GM19324 (cell line): ENCODE data around the gene EIF2B1.

ENCODE experiments used
- ATAC-seq: cut with Tn5 transposase; IDR thresholded peaks from one replicate; pipeline ENCODE4 v1.9.1; 2021; ENCODE audit warnings: mild to moderate bottlenecking, moderate library complexity; ENCODE audit not compliant: unreplicated experiment, low FRiP score

The EIF2B1 gene

DNA sequence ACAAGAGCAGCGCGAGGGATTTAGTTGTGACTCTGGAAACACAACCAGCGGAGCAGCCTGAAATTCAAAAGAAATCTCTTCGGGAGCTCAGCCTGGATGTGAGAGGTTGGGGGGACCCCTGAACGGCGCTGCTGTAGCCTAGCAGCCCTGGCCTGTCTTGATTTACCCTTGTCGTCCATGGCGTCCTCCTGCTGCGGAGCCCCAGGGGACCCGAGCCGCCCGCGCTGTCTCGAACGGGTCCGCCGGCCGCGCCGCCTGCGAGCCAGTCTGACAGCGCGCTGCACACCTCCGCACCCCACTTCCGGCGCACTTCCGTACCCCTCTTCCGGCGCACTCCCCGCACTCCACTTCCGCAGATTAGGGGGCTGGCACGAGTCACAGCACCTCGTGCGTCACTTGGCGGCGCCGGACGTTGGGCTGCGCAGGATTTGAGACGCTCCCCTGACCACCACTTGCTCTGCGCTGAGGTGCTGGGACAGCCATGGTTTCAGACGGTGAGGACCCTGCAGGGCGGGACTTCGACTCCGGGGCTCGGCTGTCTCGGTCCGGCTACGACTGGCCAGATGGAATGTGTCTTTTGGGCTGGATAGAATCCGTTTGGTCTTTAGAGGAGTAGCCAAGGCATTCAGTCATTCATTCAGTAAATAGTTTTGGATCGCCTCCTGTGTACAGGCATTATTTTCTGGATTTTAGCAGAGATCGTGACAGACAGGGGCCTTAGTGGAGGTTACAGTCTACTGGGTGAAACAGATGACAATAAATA lies at the start of gene EIF2B1, which contains the start of gene GTF2H3:
EIF2B1 (minus strand) TSS at position 308 of the 763 bp plus-strand sequence; CDS start at position 179, 129 bp downstream.
GTF2H3 (plus strand) TSS at position 451 of the 763 bp plus-strand sequence; CDS start at position 482, 31 bp downstream.
- peak; percentile 95 for ATAC-seq

DNA sequence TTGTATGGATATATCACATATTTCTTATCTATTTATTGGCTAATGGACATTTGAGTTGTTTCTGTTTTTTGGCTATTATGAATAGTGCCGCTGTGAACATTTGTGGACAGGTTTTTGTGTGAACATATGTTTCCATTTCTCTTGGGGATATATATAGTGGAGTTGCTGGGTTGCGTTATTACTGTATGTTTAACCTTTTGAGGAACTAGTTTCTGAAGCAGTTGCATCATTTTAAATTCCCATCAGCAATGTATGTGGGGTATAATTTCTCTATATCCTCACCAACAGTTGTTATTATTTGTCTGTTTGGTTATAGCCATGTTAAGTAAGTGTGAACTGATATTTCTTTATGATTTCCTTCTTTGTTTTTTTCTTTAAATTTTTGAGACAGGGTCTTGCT lies 48.1 kb upstream of the EIF2B1 start:
- no peak for ATAC-seq

DNA sequence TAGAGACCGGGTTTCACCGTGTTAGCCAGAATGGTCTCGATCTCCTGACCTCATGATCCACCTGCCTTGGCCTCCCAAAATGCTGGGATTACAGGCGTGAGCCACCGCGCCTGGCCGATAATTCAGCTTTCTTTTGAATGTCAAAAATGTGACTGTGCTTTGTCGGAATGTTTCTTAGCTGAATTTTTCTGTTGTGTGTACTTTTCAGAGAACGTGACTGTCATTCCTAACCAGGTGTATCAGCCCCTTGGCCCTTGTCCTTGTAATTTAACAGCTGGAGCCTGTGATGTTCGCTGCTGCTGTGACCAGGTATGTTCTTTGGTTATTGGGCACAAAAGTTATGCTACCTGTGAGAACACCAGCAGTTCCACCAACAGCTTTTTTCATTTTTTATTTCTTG lies 45.5 kb upstream of the EIF2B1 start:
- no peak for ATAC-seq

DNA sequence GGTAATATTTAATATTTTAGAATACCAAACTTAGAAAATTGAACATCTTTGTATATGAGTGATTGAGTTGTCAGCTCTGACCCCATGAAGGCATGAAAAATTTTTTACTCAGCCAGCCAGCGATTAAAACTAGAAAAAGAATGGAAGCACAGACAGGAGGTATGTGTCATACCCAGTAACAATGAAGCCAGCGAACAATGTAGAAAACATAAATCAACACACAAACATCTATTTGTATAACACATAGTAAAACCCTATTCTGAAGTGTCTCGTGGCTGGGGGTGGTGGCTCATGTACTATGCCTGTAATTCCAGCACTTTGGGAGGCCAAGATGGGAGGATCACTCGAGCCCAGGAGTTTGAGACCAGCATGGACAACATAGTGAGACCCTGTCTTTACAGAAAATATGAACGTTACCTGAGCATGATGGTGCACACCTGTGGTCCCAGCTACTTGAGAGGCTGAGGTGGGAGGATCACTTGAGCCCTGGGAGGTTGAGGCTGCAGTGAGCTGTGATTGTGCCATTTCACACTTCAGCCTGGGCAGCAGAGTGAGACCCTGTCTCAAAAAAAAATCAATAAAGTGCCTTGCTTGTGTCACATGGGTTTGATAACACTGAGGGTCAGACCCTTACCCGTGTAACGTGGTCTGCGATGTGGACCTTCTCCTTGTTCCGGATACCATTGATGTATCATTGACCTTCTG lies 43.3 kb upstream of the EIF2B1 start:
- no peak for ATAC-seq

DNA sequence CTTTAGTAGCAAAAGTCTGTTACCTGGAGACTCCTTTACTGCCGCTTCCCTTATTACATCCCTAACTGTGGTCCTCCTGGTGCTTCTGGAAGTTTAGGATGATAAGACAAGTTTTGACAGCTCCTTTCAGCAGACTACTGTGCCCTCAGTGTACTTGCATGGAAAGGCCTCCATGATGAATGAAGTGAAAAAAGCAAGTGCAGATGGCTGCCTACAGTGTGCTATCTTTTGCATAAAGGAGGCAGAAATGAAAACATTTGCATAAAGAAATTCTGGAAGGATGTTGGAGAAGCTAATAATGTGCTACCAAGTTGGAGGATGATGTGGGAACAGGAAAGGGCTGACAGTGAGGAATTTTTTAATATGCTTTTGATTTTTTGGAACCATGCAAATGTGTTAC lies 42.0 kb upstream of the EIF2B1 start:
- ATAC-seq: no peak

DNA sequence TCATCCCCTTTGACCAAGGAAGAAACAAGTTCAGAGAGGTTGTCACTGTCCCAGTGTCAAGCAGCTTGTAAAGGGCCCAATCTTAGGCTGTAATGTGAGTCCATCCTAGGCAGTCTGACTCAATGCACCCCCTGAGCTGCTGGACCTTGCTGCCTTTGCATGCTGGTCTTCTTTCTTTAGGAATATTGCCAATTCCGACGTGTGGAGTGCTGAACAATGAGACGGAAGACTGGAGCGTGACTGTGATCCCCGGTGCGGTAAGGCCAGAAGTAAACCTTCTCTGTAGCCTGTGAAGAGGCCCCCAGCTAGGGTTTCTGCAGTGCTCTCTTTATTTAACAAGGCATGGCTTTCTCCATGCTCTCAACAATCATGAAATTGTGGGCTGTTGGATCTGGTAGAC lies 38.4 kb upstream of the EIF2B1 start:
- no peak for ATAC-seq

DNA sequence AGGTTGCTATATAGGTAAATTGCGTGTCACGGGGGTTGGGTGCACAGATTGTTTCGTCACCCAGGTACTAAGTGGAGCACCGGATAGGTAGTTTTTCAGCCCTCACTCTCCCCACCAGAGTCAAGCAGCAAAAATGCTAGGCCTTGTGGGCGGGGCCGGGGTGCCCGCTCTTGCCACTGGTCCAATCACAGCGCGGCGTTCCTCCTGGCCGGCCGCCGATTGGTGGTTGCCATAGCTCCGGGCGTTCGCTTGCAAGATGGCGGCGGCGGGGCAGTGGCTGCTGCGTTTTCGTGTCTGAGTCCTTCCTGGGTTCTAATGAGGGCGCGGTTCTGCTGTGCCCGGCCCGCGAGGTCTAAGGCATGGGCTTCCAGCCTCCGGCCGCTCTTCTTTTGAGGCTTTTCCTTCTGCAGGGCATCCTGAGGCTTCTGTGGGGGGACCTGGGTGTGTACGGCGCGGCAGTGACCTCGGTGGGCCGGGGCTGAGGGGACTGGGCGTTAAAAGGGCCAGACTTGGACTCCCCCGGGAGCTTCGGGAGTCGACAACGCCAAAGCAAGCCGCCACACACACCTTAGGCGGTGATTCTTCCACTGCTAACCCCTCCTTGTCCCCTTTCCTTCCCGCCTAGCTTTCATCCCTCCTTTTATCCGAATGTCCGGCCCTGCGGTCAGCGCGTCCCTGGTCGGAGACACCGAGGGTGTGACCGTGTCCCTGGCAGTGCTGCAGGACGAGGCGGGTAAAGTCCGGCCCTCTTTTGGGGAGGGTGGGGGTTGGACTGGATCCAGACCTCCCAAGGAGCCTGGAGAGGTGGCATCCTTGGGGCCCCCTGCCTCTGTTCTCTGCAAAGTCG lies 37.6 kb upstream of the EIF2B1 start, which contains the start of gene TCTN2:
TCTN2 (plus strand) TSS at position 232 of the 847 bp plus-strand sequence; CDS start at position 360, 128 bp downstream.
- ATAC-seq: peak; percentile 98

DNA sequence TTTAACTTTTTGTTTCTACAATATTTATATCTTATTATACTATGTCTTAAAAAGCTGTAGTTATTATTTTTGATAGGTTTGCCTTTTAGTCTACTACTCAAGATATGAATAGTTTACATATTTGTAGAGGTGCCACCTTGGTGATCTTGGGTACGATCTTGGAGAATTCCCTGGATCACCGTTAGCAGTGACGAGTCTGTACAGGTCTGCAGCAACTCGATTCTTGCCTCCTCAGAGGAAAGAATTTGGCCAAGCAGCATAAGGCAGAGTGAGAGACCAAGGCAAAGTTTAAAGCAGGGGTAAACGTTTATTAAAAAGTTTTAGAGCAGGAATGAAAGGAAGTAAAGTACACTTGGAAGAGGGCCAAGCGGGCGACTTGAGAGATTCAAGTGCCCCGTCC lies 34.3 kb upstream of the EIF2B1 start:
- no peak for ATAC-seq

DNA sequence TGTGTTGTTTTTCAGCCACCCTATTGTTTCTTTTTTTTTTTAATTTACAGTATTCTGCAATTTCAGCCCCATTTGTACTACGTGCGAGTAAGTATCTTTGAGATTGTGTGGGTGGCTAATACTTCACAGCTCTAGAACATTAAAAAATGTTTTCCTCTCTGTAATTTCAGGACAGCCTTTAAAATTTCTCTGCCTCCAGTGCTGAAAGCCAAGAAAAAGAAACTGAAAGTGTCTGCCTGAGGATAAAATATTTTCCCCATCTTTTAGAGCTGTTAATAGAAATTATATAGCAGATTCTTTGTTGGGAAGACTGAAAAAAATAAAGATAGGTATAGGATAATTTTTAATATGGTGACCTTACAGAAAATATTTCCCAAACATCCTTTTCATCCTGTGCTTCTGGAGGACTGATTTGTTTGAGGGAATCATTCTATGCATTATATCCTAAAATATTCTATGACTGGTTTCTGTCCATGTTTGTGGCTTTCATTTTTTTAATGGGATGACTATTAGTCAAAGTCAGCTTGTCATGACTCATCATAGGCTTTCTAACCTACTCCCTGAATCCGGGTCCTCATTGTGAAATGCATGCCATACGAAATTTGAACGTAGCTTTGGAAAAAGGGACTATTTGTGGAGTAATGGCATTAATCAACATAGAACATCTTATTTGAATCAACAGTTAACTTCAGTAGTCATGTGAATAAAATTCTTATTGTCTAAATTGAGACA lies 26.7 kb upstream of the EIF2B1 start:
- no peak for ATAC-seq

DNA sequence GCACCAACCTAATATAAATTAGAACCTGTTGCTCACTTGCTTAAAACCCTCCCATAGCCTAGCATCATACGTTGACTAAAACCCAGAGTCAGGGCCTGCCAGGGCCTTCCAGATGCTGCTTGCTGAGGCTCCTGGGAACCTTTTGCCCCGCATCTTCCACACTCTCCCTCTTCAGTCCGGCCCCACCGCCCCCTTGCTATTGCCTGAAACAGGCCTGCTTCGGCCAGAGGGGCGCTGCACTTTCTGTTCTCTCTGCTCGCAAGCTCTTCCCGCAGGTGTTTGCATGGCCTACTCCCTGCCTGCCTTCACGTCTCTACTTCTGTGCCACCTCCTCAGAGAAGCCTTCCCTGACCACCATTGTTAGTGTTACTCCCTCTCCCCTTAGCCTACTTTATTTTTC lies 23.7 kb upstream of the EIF2B1 start:
- ATAC-seq: no peak

DNA sequence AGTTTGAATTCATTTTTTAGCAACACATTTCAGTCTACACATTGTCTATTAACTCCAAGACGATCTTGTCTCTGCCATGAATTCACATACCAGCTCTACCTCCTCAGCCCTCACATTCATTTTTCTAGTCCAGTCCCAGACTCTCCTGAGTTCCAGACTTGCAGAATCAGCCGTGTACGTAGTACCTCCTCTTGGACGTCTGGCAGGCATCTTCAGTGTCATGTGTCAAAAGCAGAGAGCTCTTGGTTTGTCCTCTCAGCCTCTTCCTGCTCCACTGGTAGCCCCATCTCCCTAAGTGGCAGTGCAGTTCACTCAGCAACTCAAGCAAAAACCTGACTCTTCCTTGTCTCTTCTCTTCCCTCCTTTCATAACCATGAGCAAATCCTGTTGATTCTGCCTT lies 22.9 kb upstream of the EIF2B1 start:
- ATAC-seq: no peak

DNA sequence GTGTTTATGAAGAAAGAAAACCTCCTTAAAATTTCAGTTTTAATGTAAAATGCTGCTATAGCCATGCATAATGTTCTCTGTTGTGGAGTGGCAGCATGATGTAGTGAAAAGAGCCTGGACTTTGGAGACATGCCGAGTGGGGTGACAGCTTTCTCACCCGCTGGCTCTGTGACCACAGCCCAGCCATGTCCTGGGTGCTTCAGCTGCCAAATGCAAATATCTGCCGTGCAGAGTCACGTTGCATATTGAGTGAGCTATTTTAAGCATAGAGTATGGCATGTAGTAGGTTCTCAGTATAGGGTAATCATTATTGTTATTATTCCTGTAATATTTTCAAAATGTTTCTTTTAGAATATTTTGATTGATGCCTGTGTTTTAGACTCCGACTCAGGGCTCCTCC lies 21.9 kb upstream of the EIF2B1 start:
- ATAC-seq: peak; percentile 87

DNA sequence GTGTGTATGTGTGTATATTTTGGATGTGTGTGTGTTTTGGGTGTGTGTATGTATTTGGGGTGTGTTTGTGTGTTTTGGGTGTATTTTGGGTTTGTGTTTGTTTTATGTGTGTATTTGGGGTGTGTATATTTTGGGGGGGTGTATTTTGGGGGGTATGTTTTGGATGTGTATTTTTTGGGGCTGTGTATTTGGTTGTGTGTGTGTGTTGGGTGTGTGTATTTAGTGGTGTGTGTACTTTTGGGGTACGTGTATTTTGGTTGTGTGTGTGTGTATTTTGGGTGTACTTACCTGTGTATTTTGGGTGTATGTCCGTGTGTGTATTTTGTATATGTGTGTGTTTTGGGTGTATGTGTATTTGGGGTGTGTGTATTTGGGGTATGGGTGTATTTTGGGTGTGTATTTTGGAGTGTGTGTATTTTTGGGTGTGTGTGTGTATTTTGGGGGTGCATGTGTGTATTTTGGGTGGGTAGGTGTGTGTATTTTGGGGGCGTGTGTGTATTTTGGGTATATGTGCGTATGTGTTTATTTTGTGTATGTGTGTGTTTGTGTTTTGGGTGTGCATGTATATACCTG lies 20.7 kb upstream of the EIF2B1 start:
- ATAC-seq: no peak

DNA sequence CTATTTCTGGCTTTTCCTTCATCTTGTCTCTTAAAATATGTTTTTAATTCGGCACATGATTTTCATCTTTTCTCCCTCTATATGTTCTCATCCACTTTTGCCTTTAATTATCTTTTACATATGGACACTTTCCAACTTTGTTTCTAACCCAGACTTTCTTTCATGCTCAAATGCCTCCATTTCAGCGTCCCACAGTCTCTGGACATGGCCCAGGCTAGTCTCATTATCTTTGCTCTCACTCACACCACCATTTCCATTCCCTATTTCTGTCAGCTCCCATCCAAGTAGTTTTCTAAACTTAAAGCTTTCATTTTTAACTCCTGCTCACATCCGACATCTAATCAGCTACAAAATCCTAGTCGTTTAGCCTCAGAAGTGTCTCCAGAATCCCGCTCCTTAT lies 14.9 kb upstream of the EIF2B1 start:
- no peak for ATAC-seq

DNA sequence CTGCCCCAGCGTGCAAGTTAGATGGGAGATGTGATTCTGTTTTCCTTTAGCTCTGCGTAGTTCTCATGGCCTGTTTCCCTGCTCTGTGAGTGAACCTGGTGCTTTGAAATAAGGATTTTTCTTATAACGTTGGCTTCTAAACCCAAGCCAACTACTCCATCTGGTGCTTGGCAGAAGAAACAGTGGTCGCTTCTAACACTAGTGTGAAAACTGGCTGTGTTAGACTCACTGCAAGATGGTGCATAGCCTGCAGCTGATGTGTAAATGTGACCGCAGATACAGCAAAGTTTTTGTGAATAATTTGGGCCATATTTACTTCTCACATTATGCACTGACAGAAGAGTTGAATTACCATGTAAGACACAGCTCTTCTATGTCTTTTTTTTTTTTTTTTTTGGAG lies 12.4 kb upstream of the EIF2B1 start:
- ATAC-seq: no peak

DNA sequence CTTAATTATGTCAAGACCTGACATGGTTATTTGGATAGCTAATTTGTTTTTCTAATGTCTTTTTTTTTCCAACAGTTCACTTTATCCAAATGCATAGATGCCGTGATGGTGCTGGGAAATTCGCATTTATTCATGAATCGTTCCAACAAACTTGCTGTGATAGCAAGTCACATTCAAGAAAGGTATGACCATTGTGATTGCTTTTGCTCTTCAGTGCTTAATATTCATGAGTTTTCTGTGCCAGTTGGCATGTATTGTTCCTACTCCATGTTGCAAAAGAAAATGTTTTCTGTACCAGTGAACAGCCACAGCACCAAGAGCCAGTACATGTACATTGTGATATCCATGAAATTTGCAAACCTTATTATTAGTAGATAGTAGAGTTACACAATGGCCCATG lies 11.9 kb upstream of the EIF2B1 start:
- ATAC-seq: no peak

DNA sequence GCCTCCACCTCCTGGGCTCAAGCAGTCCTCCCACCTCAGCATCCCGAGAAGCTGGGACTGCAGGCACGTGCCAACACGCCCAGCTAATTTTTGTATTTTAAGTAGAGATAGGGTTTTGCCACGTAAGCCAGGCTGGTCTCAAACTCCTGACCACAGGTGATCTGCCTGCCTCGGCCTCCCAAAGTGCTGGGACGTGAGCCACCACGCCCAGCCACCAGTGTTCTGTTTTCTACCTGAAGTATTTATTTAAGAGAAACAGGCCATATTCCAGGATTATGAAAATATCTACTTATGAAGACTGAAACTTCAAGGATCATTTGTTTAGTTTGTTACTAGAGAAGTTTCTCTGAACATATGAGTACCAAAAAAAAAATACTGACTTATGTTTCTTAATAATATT lies 10.4 kb upstream of the EIF2B1 start:
- no peak for ATAC-seq

DNA sequence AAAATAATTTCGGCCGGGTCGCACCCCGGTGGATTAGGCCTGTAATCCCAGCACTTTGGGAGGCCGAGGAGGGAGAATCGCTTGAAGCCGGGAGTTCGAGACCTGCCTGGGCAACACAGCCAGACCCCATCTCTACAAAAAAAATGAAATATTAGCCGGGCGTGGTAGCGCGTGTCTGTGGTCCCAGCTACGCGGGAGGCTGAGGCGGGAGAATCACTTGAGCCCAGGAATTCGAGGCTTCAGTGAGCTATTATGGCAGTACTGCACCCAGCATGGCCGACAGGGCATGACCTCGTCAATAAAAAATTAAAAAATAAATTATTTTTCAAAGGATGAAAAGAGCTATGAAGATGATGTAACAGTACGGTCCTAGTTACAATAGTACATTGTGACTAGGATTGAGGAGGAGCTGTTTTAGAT lies 666 bp upstream of the EIF2B1 start:
- ATAC-seq: no peak

DNA sequence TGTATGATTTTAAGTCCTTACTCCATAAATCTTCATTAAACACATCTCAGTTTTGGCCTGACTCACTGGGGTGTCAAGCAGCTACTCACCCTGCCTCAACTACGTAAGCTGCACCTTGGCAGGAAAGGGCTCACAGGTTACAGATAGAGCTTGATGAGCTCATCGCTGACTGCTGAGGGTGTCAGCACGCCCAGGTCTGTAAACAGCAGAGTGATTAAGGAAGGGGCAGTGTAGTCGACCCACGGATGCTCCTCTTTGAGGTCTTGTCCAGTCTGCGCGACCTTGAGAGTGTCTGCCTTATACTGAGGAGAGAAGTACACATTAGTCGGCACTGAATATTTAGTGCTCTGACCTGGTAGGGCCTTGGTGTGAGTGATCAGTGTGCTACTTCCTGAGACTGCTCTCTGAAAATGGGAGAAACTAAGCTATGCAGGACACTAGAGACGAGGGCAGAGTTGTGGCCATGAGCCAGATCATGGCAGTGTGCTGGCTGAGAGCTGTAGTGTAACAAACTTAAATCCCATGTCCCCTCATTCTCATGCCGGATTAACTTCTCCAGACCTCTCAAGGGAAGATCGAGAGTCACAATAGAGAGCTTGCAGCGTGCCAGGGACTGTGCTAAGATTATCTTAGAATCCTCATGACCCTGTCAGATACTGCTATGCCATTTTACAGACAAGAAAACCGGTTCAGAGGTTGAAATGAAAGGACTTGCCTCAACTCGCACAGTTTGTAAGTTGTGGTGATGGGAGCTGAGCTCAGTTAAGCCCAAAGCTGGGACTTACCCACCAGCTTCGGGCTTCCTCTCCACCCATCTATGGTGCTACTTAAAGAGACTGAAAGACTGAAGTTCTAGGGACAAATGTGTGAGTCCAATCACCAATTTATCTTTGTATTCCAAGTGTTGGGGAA lies 11.6 kb downstream of the EIF2B1 start:
- ATAC-seq: no peak
